ENCODE data around the gene ADRA2C. TPM values are rescaled to one million over a fixed set of nuclear protein-coding genes. Genes with fewer than 3 reads are reported as not detected.

The ADRA2C gene
- polyA plus RNA-seq, 2 of the 4 experiments (the other 2 are of a cell fraction), result 1.9 to 4.1 TPM

DNA sequence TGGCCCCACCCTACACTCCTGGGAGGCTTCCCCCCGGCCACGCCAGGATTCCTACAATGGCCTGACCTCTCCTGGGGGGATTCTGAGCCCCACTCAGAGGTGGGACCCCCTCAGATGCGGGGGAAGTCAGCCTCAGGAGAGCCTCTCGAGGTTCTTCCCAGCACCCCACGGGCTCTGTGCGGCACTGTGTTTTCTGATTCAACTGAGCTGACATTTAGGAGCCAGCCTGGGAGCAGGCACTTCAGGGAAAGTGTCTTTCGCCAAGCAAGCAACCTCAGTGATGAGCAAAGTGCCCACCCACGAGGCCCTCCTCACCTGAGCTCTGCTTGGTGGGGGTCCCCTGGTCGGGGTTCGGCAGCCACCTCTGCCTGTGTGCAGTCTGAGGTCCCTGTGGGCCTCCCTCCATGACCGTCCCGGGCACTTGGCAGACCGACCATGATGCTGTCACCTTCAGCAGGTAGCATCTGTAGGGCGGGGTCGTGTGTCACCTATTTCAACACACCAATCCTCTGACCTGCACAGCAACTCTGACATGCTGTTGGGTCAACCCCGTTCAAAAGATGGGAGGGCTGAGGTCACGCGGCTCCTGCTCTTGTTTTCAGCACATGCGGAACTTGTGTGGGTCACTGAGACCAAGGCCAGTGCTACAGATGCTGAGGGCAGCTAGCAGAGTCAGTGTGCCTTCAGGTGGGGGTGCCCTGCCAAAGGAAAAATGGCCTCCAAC, 46.2 kb downstream of the ADRA2C start:
- no peak overlapping the region for H3K4me2 ChIP-seq
- 42% methylated on average over 7 of the region's 19 CpGs for WGBS (ENCODE audit: missing lambda C conversion rate)
- ATAC-seq (no peak), DNase-seq (ENCODE audit: low read depth in 1 of 2, low spot score in 1 of 2) (no peak), FAIRE-seq (no peak)
- H3K4me1 ChIP-seq, result no peaks in the 10 kb centered on the region
- H3K9me3 ChIP-seq, result no peaks in the 10 kb centered on the region
- TF ChIP-seq CBX8 (IDR thresholded peaks at IDR 0.05) (no peak), ZC3H11A (IDR thresholded peaks at IDR 0.05) (no peak), RCOR1 (IDR thresholded peaks at IDR 0.05; ENCODE audit: low read depth, low read length) (no peak), PBX3 (IDR thresholded peaks at IDR 0.05) (no peak), KDM5A (IDR thresholded peaks at IDR 0.05) (no peak), RNF2 (IDR thresholded peaks at IDR 0.05; ENCODE audit: borderline replicate concordance, low read depth) (no peak), JUN (IDR thresholded peaks at IDR 0.05) (no peak), POLR2A (IDR thresholded peaks at IDR 0.05; ENCODE audit: low read length) (no peak), HDAC2 (IDR thresholded peaks at IDR 0.05) (no peak), EHF (CRISPR knock-in tag; IDR thresholded peaks at IDR 0.05) (no peak), BHLHE40 (IDR thresholded peaks at IDR 0.05; ENCODE audit: low read depth, low read length) (no peak), HOXA7 (CRISPR knock-in tag; IDR thresholded peaks at IDR 0.05) (no peak), NPAS2 (CRISPR knock-in tag; IDR thresholded peaks at IDR 0.05; ENCODE audit: borderline replicate concordance) (no peak), KDM1A (IDR thresholded peaks at IDR 0.05; ENCODE audit: low read depth) (no peak), FOSB (CRISPR knock-in tag; IDR thresholded peaks at IDR 0.05) (no peak), NFE2L2 (conservative IDR thresholded peaks at IDR 0.05; ENCODE audit: low read length) (no peak), NR3C1 (IDR thresholded peaks at IDR 0.05) (no peak)
- TF ChIP-seq, protein P1, sequence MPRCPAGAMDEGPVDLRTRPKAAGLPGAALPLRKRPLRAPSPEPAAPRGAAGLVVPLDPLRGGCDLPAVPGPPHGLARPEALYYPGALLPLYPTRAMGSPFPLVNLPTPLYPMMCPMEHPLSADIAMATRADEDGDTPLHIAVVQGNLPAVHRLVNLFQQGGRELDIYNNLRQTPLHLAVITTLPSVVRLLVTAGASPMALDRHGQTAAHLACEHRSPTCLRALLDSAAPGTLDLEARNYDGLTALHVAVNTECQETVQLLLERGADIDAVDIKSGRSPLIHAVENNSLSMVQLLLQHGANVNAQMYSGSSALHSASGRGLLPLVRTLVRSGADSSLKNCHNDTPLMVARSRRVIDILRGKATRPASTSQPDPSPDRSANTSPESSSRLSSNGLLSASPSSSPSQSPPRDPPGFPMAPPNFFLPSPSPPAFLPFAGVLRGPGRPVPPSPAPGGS (IDR thresholded peaks at IDR 0.05), result no peak
- TF ChIP-seq, protein P2, sequence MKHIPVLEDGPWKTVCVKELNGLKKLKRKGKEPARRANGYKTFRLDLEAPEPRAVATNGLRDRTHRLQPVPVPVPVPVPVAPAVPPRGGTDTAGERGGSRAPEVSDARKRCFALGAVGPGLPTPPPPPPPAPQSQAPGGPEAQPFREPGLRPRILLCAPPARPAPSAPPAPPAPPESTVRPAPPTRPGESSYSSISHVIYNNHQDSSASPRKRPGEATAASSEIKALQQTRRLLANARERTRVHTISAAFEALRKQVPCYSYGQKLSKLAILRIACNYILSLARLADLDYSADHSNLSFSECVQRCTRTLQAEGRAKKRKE (CRISPR knock-in tag; IDR thresholded peaks at IDR 0.05; ENCODE audit: low read depth), result no peak
- H3K4me3 ChIP-seq, result no peak overlapping the region
- CTCF ChIA-PET, result interaction anchor here (1.1 kb wide), 1 partner anchor 47 kb away, joined by 3 read pairs; the partner anchor contains the start of gene ADRA2C
- POLR2A ChIA-PET, result no interaction called here
- no peak overlapping the region for H3K27ac ChIP-seq

- CTCF ChIA-PET, result interaction anchor here (1.1 kb wide), 1 partner anchor 48 kb away, joined by 3 read pairs; the partner anchor contains the start of gene ADRA2C
- POLR2A ChIA-PET, result no interaction called here
- Histone ChIP-seq H3K9me3 (no peaks in the 10 kb centered on the region), H3K4me2 (no peak overlapping the region), H3K4me1 (no peaks in the 10 kb centered on the region), H3K4me3 (no peak overlapping the region), H3K27ac (no peak overlapping the region)
- WGBS (ENCODE audit: missing lambda C conversion rate), result 52% methylated on average over 15 of the region's 29 CpGs
- FAIRE-seq, result no peak
- no peak for DNase-seq (ENCODE audit: low read depth in 1 of 2, low spot score in 1 of 2)
- TF ChIP-seq HEYL (CRISPR knock-in tag; IDR thresholded peaks at IDR 0.05), result no peak
- TF ChIP-seq RARB (CRISPR knock-in tag; IDR thresholded peaks at IDR 0.05), result no peak
- no peak for ATAC-seq
These were observed 47.2 kb downstream of the ADRA2C start for GRCh38 chr4:3813151-3814052.
